Left ventricle myocardium superior (tissue), 1 donor: Measurements from ENCODE around the gene KANSL1. TPM values are rescaled to one million over a fixed set of nuclear protein-coding genes. Genes with fewer than 3 reads are reported as not detected.
A peak's percentile ranks its signal among the peaks of the same experiment; 100 is the strongest.
"Not testable (repeated sequence)": the region's sequence is repeated elsewhere in the genome, so short reads cannot be mapped to it uniquely, and the experiment has no call there.

Source experiments
- ATAC-seq: fragments of 200-7000 bp; cut with Tn5 transposase; one replicate; pipeline ENCODE4 v1.9.1; 2020; ENCODE audit warnings: mild to moderate bottlenecking, moderate library complexity
- DNase-seq: peaks from one replicate; pipeline ENCODE4 v3.0.0-alpha.2; 2020
- intact Hi-C: fragments of 100-400 bp; cut with micrococcal nuclease; formaldehyde crosslinking; loops from one replicate; pipeline ENCODE4 v1.11.0; 2022
- total RNA-seq: library from RNA; stranded (reverse); fragmentation: NEBNext Ultra II Directional; extraction: Animal tissue kit (Norgen Biotek cat#: 25700); gene quantifications from one replicate; pipeline ENCODE4 v1.2.1, GENCODE V29; 2021
- donor health status: DM: no; HTN: yes; CAD: no; lungs with severe emphysema.

Gene KANSL1
- total RNA-seq, 1 donor from 2014 or later = 26.9 TPM

DNA sequence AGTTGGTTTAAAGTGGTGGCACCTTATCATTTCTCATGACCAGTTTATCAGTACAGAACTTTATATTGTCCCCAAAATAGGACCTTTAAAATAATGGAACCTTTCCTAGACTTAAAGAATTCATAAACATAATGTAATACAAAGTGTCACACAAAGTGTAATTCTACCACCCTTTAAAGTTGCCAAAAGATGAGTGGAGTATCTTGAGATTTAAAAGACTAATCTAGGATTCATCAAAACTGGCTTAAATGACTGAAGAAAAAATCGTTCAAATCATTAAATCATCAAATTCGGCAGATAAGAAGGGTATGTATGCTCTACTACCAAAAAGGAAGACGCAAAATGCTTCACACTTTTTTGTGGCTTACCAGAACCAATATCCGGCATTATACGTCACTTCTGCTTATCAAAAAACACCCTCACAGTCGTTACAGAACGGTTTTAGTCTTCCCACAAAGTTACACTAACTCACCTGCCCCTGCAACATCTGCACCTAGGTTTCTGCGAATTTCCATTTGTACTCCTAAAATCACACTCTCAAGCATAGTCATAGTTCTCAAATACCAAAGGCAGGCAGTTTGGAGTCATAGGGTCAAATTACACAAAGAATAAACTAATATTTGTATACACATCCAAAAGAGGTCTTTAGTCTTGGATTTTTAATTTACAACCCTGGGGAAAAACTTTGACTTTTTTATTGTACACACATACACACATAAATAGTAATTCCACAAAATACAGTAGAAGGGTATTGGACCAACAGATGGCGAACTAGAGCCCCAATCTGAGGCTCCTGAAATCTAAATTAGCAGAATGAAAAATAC lies 1.4 kb upstream of the KANSL1 start:
- intact Hi-C loops = loop anchor here (5.0 kb wide), 1 partner anchor 152 kb away; no protein-coding TSS in a partner anchor
- ATAC-seq = no peak
- DNase-seq = no peak

DNA sequence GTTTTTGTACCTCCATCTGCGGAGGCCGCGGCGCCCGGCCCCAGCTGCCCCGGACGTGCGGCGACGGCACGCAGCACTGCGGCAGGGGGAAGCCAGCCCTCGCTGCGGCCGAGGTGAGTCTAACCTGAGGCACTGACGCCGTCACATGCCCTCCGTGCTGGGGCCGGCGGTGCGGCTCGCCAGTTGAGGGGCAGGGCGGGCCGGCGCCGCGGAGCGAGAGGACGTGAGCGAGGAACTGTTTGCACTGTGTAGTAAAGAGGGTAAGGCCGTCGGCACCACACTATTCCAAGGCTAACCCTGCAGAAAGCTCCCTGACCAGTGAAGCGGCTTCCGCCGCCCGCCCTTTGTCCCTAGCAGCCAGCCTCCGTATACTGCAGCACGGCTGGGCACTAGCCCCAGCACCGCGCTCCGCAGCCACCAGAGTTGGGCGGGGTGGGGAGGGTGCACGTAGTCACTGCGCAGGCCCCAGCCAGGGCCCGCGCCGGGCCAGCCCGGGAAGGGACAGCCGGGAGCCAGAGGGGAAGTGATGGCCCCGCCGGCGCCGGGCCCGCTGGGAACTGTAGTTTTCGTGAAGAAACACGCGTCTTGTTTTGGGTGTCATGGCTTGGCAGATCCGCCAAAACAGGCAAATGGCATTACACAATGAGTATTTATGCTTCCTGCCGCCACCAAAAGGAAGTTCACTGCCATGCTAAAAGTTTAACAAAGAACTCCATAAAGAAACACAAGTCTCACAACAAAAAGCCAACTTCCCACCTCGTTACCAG lies 580 bp upstream of the KANSL1 start:
- DNase-seq = peak; percentile 98
- intact Hi-C loops = loop anchor here (5.0 kb wide), 1 partner anchor 152 kb away; no protein-coding TSS in a partner anchor
- peak; percentile 95 for ATAC-seq

DNA sequence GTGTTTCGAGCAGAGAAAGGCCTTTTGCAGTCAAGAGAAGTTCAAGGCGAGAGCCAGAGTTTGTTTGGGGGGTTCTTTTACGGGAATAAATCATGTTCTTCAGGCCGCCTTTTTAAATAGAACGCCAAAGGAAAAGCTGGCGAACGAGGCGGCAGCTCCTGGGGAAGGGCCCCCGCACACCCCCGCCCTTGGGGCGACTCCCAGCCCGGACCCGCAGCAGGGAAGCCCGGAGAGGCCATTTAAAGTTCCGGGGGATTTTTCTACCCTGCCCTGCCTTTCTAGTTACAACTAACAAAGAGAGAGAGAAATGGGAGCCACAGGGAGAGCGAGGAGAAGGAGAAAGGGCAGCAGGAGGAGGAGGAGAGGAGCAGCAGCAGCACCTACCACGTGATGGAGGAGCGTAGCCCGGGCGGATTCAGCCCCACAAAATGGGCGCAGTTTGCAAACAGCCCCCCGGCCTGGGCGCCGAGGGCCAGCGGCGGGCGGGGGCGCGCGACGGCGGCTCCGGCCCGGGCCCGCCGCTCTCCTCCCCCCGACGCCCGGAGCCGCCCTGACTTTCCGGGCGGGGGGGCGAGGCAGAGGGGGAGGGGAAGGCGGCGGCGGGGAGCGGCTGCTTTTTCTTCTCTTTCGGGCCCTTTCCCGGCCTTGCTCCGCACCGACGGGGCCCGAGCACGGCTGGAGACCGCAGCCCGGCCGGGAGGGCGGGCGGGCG lies 634 bp downstream of the KANSL1 start:
- peak; percentile 78 for DNase-seq
- peak; percentile 63 for ATAC-seq
- intact Hi-C loops = loop anchor here (5.0 kb wide), 1 partner anchor 150 kb away; no protein-coding TSS in a partner anchor

DNA sequence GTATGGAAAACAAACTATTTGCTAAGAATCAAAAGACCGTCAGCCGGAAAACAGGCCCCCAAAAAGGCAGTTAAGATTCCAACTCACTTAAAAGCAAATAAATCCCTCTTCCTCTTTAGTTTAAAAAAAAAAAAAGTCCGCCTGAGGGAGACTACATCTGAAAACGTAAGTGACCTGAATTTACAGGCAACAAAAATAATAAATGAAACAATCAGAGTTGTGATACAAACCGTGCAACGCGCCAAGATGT lies 1.1 kb downstream of the KANSL1 start:
- ATAC-seq (no peak), DNase-seq (no peak)
- intact Hi-C loops = loop anchor here (5.0 kb wide), 1 partner anchor 150 kb away; no protein-coding TSS in a partner anchor

DNA sequence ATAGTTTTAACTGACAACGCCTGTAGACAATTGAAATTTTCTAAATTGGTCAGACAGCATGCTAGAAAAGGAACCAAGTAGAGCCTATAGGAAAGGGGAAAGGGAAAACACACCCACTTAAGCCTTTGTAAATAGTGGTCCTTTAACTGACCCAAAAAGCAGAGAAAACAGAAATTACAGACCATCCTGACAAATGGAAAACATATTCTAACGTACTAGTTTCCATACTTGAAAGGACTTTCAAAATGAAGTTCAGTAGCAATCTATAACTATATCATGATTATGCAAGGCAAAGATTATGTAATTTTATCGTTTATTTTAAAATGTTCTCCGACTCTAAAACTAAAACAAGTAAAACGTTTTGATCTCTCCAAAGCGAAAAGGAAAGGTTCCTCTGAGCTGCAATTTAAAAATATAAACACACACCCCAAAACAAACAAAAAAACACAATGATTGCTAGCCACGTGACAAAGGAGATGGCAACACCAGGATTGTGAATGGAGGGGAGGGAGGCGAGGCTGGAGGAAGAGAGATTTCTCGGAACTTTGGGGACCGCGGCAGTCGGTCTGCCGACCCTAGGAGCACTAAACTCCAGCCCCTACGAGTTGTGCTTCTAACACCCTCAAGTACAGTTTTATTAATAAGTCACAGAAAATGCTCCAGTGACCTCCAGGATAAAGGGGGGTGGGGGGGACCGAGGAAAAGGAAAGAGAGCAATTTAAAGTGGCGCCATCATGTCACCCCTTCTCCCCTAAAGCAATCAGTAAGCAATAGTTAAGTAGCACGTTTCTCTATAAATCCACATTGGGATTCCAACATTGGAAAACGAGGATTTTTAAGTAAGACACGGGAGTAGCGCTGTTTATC lies 1.7 kb downstream of the KANSL1 start:
- ATAC-seq (no peak), DNase-seq (no peak)
- intact Hi-C loops = loop anchor here (5.0 kb wide), 1 partner anchor 149 kb away; no protein-coding TSS in a partner anchor

DNA sequence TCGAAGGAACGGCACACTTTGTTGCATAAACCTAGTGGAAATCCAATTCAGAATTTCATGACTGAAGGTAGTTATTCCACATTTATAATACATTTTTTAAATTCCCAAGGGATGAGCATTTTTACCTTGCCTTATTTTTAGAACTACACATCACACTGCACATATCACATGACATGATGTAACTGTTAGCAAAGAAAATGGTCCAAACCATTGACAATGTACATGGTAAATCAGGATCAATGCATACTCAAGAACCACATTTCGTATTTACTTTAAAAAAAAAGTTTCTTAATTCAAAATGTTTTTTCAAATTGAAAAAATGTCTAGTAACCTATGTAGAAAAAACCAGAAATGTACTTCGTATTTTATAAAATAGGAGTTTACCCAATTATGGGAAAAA lies 2.5 kb downstream of the KANSL1 start:
- ATAC-seq (no peak), DNase-seq (no peak)
- intact Hi-C loops = loop anchor here (5.0 kb wide), 1 partner anchor 148 kb away; no protein-coding TSS in a partner anchor

DNA sequence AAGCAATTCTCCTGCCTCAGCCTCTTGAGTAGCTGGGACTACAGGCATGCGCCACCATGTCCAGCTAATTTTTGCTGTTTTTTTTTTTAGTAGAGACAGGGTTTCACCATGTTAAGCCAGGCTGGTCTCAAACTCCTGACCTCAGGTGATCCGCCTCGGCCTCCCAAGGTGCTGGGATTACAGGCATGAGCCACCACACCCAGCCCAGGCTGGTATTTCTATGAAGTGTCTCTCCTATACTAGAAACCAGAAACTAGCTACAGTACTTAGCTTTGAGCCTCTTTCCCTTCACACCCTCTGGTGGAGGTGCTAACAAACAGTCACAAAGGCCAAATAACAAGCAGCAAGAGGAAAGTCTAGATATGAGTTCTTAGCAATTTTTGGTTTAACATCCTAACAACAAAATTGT lies 6.4 kb downstream of the KANSL1 start:
- intact Hi-C loops, DNase-seq: not testable (repeated sequence)
- peak; percentile 28 for ATAC-seq

DNA sequence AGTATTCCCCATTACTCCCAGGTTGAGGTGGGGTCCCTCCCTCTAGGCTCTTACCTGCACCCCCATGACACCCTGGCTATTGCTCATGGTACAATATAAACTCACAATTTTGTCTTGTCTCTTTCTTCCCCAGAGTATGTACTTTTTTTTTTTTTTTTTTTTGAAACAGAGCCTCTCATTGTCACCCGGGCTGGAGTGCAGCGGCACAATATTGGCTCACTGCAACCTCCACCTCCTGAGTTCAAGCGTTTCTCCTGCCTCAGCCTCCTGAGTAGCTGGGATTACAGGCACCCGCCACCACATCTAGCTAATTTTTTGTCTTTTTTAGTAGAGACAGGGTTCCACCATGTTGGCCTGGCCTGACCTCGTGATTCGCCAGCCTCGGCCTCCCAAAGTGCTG lies 8.5 kb downstream of the KANSL1 start:
- no peak for DNase-seq
- intact Hi-C loops = no loop called here
- no peak for ATAC-seq

DNA sequence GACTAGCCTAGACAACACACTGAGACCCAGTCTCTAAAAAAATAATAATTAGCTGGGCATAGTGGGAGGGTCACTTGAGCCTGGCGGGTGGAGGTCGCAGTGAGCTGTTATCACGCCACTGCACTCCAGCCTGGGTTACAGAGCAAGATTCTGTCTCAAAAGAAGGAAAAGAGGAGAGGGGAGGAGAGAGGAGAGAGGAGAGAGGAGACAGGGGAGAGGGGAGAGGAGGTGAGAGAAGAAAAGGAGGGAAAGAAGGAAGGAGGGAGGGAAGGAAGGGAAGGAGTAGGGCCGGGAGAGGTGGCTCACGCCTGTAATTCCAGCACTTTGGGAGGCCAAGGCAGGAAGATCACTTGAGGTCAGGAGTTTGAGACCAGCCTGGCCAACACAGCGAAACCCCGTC lies 9.8 kb downstream of the KANSL1 start:
- DNase-seq, intact Hi-C loops, ATAC-seq: not testable (repeated sequence)

DNA sequence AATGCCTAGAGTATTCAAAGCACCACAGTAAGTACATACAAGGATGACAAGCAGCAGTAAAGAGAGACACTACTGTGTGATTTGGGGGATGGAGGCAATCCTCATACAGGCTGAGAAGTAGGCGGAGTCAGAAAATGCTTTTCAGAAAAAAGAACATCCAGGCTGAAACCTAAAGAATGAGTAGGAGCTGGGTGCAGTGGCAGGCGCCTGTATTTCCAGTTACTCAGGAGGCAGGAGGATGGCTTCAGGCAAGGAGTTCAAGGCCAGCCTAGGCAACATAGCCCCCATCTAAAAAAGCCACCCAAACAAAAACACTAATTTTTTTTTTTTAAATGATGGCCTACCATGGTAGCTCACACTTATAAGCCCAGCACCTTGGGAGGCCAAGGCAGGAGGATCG lies 10.3 kb downstream of the KANSL1 start:
- ATAC-seq (no peak), DNase-seq (no peak)
- intact Hi-C loops = no loop called here

DNA sequence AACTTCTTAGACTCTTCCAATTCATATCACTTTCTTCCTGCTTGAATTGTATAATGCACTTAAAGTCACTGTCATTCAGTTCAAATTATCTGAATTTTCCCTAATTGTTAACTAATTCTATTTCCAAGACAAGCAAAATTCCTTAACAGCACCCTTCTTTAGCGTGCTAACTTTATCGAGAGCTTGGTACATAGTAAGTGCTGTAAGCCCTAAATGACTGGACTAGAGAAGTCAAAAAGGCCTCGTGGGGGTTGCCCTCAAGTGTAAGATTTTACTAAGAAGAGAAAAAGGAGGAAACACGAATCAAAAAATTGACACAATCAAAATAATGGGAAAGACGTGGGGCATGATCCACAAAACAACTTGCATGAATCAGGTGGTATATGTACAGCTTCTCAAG lies 11.3 kb downstream of the KANSL1 start:
- DNase-seq = no peak
- intact Hi-C loops = no loop called here
- no peak for ATAC-seq

DNA sequence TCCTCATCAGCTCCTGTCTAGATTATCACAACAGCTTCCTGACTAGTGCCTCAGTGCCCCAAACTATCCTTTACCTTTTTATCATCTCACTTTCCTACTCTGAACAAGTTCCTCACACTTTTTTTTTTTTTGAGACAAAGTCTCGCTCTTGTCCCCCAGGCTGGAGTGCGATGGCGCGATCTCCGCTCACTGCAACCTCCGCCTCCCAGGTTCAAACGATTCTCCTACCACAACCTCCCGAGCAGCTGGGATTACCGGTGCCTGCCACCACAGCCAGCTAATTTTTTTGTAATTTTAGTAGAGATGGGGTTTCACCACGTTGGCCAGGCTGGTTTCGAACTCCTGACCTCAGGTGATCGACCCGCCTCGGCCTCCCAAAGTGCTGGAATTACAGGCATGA lies 11.9 kb downstream of the KANSL1 start:
- ATAC-seq, intact Hi-C loops, DNase-seq: not testable (repeated sequence)

DNA sequence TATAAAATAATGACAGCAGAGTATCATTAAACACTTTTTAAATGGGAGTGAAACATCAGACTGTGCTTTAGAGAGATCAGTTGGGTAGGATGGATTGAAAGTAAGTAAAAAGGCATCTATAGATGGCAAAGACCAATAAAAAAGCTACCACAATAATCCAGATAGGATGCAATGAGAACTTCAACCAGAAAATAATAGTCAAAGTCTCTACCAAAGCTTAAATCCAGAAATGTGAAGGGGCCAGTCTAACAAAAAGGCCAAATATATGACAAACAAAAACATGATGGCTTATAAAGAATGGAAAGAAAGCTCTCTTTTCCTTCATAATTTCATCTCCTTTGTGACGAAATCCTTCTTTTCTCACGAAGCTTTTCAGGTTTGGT lies 12.3 kb downstream of the KANSL1 start:
- intact Hi-C loops = no loop called here
- DNase-seq (no peak), ATAC-seq (no peak)

DNA sequence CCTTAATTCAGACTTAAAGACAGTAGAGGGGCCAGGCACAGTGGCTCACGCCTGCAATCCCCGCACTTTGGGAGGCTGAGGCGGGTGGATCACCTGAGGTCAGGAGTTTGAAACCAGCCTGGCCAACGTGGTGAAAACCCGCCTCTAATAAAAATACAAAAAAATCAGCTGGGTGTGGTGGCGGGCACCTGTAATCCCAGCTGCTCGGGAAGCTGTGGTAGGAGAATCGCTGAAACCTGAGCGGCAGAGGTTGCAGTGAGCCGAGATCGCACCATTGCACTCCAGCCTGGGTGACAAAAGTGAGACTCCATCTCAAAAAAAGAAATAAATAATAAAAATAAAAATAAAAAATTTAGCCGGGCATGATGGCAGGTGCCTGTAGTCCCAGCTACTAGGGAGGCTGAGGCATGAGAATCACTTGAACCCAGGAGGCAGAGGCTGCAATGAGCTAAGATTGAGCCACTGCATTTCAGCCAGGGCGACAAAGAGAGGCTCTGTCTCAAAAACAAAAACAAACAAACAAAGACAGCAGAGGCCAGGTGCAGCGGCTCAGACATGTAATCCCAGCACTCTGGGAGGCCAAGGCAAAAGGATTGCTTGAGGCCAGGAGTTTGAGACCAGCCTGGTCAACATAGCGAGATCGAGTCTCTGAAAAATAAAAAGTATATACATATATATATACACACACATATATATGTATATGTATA lies 12.9 kb downstream of the KANSL1 start:
- ATAC-seq, intact Hi-C loops, DNase-seq: not testable (repeated sequence)

DNA sequence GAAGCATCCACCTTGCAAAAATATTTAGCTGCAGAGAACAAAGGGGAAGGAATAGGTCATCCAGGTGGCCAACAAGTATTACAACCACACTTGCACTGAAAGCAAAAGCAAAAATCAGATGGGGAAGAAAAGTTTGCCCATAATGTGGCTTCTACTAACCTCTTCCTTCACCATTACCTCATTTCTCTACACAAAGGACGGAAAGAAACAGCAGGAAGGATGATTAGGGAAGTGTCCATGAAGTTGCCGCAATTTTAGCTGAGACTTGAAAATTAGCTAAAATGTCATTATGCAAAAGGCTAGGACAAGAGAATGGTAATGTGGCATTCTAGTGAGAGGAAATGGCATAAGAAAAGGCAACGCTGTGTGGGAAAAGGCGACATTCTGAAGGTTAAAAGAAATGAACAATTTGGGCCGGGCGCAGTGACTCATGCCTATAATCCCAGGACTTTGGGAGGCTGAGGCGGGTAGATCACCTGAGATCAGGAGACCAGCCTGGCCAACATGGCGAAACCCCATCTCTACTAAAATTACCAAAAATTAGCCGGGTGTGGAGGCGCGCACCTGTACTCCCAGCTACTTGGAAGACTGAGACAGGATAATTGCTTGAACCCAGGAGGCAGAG lies 13.7 kb downstream of the KANSL1 start:
- intact Hi-C loops = no loop called here
- DNase-seq (no peak), ATAC-seq (peak; percentile 32)

DNA sequence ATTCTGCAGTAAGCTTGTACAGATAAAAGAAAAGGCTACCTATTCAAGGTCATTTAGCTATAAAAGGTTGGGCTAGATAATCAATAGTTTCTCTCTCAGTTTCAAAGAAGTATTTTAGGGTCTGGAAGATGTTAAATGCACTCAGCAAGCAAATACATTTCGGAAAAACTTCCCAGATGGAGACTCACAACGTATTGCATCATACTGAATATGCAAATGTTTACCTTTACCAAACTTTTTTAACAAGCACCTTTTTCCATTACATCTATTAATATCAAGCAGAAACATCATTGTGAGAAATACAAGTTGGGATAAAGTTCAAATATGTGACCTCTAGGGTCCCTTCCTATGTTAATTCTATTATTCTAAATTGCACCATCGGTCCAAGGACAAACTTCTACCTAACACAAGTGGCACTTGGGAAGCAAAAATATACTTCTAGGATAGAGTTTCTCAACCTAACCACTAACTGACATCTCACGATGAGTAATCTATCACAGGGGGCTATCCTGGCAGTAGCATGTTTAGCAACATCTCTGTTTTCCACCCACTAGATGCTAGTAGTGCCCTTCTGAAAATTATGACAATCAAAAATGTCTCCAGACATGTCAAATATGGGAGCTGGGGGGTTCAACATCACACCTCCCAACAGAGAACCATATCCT lies 14.5 kb downstream of the KANSL1 start:
- ATAC-seq (no peak), DNase-seq (no peak)
- intact Hi-C loops = no loop called here

DNA sequence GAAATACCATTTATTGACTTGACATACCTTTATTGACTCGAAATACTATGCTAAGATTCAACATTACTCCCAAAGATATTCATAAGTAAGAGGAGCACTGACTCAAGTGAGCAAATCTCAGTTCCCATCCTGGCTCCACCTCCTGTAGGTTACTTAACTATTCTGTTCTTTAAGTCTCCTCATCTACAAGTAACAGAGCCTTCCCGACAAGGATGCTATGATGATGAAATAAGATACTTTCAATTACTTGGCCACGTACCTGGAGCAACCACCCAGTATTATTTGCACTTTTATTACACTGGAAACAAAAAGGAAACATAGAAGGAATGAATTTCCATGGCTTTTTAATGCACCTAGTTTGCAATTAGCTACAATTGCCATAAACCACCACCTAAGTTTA lies 16.3 kb downstream of the KANSL1 start:
- ATAC-seq (no peak), DNase-seq (no peak)
- intact Hi-C loops = no loop called here
